ENCODE results near the gene KBTBD13.

DNA sequence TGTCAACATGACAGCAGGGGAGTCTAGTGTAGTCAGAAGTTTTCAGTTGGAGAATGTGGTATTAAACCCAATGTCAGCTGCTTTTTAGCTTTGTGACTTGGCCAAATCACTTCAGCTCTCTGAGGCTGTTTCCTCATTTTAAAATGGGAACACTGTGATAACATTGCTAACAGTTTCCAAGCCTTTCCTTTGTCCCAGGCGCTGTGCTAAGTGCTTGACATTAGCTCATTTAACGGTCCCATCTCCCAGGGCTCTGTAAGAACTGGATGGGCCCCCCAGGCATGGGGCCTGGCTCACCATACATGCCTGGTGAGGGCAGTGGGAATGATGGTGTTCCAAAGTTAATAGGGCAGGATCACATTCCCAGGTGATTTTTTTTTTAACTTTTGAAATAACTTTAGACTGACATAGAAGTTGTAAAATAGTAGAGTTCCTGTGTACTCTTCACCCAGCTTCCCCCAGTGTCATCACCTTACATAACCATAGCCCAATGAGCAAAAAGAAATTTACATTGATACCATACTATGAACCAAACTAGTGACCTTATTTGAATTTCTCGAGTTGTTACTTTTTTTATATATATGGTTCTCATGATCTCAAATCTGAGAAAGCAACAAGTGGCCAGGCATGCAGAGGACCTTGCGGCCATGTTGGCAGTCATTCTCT, 16.5 kb upstream of the KBTBD13 start:
- TF ChIP-seq, protein P1, sequence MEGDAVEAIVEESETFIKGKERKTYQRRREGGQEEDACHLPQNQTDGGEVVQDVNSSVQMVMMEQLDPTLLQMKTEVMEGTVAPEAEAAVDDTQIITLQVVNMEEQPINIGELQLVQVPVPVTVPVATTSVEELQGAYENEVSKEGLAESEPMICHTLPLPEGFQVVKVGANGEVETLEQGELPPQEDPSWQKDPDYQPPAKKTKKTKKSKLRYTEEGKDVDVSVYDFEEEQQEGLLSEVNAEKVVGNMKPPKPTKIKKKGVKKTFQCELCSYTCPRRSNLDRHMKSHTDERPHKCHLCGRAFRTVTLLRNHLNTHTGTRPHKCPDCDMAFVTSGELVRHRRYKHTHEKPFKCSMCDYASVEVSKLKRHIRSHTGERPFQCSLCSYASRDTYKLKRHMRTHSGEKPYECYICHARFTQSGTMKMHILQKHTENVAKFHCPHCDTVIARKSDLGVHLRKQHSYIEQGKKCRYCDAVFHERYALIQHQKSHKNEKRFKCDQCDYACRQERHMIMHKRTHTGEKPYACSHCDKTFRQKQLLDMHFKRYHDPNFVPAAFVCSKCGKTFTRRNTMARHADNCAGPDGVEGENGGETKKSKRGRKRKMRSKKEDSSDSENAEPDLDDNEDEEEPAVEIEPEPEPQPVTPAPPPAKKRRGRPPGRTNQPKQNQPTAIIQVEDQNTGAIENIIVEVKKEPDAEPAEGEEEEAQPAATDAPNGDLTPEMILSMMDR (IDR thresholded peaks at IDR 0.05): no peak
- TF ChIP-seq POLR2A (IDR thresholded peaks at IDR 0.05): no peak

Measured in testis (tissue), 2 donors.